Metanephros (tissue), 2 donors: ENCODE measurements around the gene MCF2L2. TPM values are rescaled to one million over a fixed set of nuclear protein-coding genes. Genes with fewer than 3 reads are reported as not detected.
A peak's percentile ranks its signal among the peaks of the same experiment; 100 is the strongest.

Experiments used
- small RNA-seq: library from RNA; depleted of rRNA; stranded (forward); fragments of <200 nt; gene quantifications from one replicate; pipeline ENCODE3, GENCODE V24; 2014; ENCODE audit warnings: low replicate concordance
- total RNA-seq: library from RNA; depleted of rRNA; stranded (reverse); fragments of >200 nt; gene quantifications from one replicate; pipeline ENCODE4 v1.2.3, GENCODE V29; 2014

MCF2L2 gene
- total RNA-seq = 0.53 TPM

DNA sequence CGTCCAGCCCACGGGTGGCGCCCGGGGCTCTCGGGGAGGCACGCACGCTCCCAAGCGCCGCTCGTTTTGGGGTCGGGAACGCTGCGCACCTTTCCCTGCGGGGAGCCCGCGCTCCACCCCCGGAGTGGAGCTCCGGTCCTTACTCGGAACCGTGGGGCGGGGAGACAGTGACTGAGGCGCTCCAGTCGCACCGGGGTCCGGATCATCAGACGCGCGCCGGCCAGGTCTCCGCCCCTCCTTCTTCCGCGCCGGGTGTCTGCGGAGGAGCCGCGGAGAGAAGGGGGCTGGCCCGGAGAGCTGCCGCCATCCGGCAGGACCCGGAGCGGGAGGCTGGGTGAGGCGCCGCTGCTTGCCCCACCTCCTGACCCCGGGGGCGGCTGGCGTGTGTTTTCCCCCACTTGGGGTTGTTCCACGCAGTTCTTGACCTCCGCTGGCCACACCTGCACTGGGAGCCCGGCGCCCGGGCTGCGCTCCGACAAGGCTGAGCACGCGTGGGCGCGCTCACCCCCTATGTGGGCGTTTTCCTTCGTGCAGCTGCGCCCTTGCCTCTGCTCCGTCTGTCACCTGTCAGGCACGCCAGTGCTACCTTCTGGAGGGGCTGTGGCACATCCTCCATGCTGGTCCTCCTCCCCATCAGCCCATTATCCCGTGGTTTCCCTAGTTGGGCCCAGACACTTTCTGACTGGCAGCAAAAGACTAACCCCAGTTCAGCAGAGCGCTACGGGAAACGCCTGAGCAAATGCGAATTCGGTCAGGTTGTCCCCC is at the start of gene MCF2L2:
MCF2L2 (minus strand) TSS at position 173 of the 765 bp plus-strand sequence. CDS start 642 bp downstream, outside the sequence.

GRCh38 chr3:183252973-183253527 is 175.4 kb downstream of the MCF2L2 start, which contains the start of gene B3GNT5:
TSS of gene B3GNT5 (plus strand) at chr3:183253253. CDS start at chr3:183269799, 16,546 bp downstream.

Small RNA genes lying within 50 kb of the gene (small RNA-seq; reads per million reads assigned to genes)
- gene RF00092 (not detected), gene RF00394 (not detected), gene RF01241 (not detected), gene RNA5SP151 (not detected), gene SNORA63D (9.0 reads per million, percentile 94 among the genes with 10 or more reads in this experiment)

Other genes starting within 250 kb of the MCF2L2 start
- 12.5 TPM for gene B3GNT5, start 175.4 kb downstream of the MCF2L2 start, total RNA-seq
- 3.5 TPM for gene KLHL6, start 127.1 kb upstream of the MCF2L2 start, total RNA-seq
- gene KLHL24, start 207.0 kb upstream of the MCF2L2 start, total RNA-seq = 178 TPM